CD14-positive monocyte (primary cell): ENCODE measurements around the gene NBEA. TPM values are rescaled to one million over a fixed set of nuclear protein-coding genes. Genes with fewer than 3 reads are reported as not detected.

Experiments used
- DNase-seq, 3 donors: peaks; one replicate each; pipeline ENCODE4 v3.0.0-alpha.2; 2011 to 2022
- H2AFZ ChIP-seq: 2 replicates; pipeline ENCODE4 v1.6.0; 2012; ENCODE audit warnings: mild to moderate bottlenecking, low read depth, low read length, inconsistent platforms; ENCODE audit not compliant: insufficient read depth, poor library complexity, severe bottlenecking
- H3K27ac ChIP-seq, 2 donors: 1 replicate in 1 of 2; 2 replicates in 1 of 2; pipeline ENCODE4 v1.5.1; 2012 to 2013; ENCODE audit warnings: low read length in 2 of 2, control low read depth in 1 of 2, inconsistent platforms in 1 of 2, low read depth in 1 of 2, mild to moderate bottlenecking in 1 of 2
- H3K27me3 ChIP-seq, 2 donors: one replicate each; pipeline versions ENCODE4 v1.6.0 to v1.6.1; 2011 to 2013; ENCODE audit warnings: low read length in 2 of 2; ENCODE audit not compliant: control insufficient read depth in 2 of 2, insufficient read depth in 2 of 2
- H3K36me3 ChIP-seq, 2 donors: replicated peaks in 1 of 2; 1 replicate in 1 of 2; 2 replicates in 1 of 2; pipeline versions ENCODE4 v1.5.1 to v1.6.1; 2012 to 2013; ENCODE audit warnings: low read length in 2 of 2, control low read depth in 1 of 2, inconsistent platforms in 1 of 2, mild to moderate bottlenecking in 1 of 2; ENCODE audit not compliant: insufficient read depth in 2 of 2, control insufficient read depth in 1 of 2
- H3K4me1 ChIP-seq, 2 donors: 1 replicate in 1 of 2; 2 replicates in 1 of 2; pipeline versions ENCODE4 v1.5.1 to v1.6.1; 2012 to 2013; ENCODE audit warnings: low read length in 2 of 2, control low read depth in 1 of 2, inconsistent platforms in 1 of 2, mild to moderate bottlenecking in 1 of 2, moderate library complexity in 1 of 2; ENCODE audit not compliant: insufficient read depth in 2 of 2, control insufficient read depth in 1 of 2
- H3K4me2 ChIP-seq: replicated peaks from 2 replicates; pipeline ENCODE3; 2012; ENCODE audit warnings: low read length, moderate library complexity, mild to moderate bottlenecking; ENCODE audit not compliant: poor library complexity, severe bottlenecking; ENCODE audit errors: extremely low read depth
- H3K4me3 ChIP-seq, 3 experiments: fragments of 200-600 bp in 1 of 3; sonication (generic) in 1 of 3; replicated peaks in 1 of 3; 1 replicate in 2 of 3; 2 replicates in 1 of 3; pipeline ENCODE4 v1.5.1; 2011 to 2013; ENCODE audit warnings: low read length in 3 of 3, mild to moderate bottlenecking in 3 of 3, control low read depth in 2 of 3, low read depth in 2 of 3, inconsistent platforms in 1 of 3, moderate library complexity in 1 of 3
- H3K79me2 ChIP-seq: 2 replicates; pipeline ENCODE4 v1.6.0; 2012; ENCODE audit warnings: mild to moderate bottlenecking, control low read depth, inconsistent platforms, low read length, moderate library complexity; ENCODE audit not compliant: insufficient read depth
- H3K9ac ChIP-seq: 2 replicates; pipeline ENCODE4 v1.6.0; 2017; ENCODE audit warnings: low read length, mild to moderate bottlenecking; ENCODE audit not compliant: insufficient read depth, poor library complexity, severe bottlenecking
- H3K9me3 ChIP-seq, 2 donors: replicated peaks in 1 of 2; 1 replicate in 1 of 2; 2 replicates in 1 of 2; pipeline versions ENCODE4 v1.5.1 to v1.6.1; 2012 to 2013; ENCODE audit warnings: low read length in 2 of 2, control low read depth in 1 of 2; ENCODE audit not compliant: control insufficient read depth in 1 of 2, insufficient read depth in 1 of 2
- H4K20me1 ChIP-seq: 2 replicates; pipeline ENCODE4 v1.6.0; 2012; ENCODE audit warnings: mild to moderate bottlenecking, low read length, control low read depth, moderate library complexity; ENCODE audit not compliant: insufficient read depth
- H3K27ac Mint-ChIP-seq, 7 donors: one replicate each; pipeline ENCODE4 v1.8.0; 2020; ENCODE audit warnings: mild to moderate bottlenecking in 7 of 7, mixed read lengths in 7 of 7, moderate library complexity in 6 of 7, inconsistent platforms in 2 of 7
- H3K27me3 Mint-ChIP-seq, 3 donors: one replicate each; pipeline ENCODE4 v1.8.0; 2021 to 2022; ENCODE audit warnings: low read depth in 3 of 3, mild to moderate bottlenecking in 3 of 3, mixed read lengths in 3 of 3, moderate library complexity in 3 of 3, inconsistent platforms in 1 of 3
- H3K36me3 Mint-ChIP-seq, 2 donors: one replicate each; pipeline ENCODE4 v1.8.0; 2020; ENCODE audit warnings: mixed read lengths in 2 of 2, inconsistent platforms in 1 of 2, mild to moderate bottlenecking in 1 of 2
- H3K4me1 Mint-ChIP-seq: one replicate; pipeline ENCODE4 v1.8.0; 2020; ENCODE audit warnings: mild to moderate bottlenecking, mixed read lengths
- H3K4me3 Mint-ChIP-seq, 2 donors: one replicate each; pipeline ENCODE4 v1.8.0; 2020; ENCODE audit warnings: mild to moderate bottlenecking in 2 of 2, mixed read lengths in 2 of 2, moderate library complexity in 1 of 2
- H3K9me3 Mint-ChIP-seq, 7 donors: one replicate each; pipeline ENCODE4 v1.8.0; 2020 to 2022; ENCODE audit warnings: mixed read lengths in 7 of 7, mild to moderate bottlenecking in 6 of 7, moderate library complexity in 6 of 7, inconsistent platforms in 2 of 7
- CTCF ChIP-seq: fragments of 200-600 bp; IDR thresholded peaks from one replicate; pipeline ENCODE4 v1.8.0; 2022; ENCODE audit warnings: antibody characterized with exemption, mild to moderate bottlenecking
- whole genome bisulfite sequencing: methylation state at CpG from one replicate; pipeline ENCODE4 v1.1.5; 2013; ENCODE audit warnings: missing lambda C conversion rate; ENCODE audit not compliant: insufficient coverage; 5-methylcytosine and 5-hydroxymethylcytosine counted together
- intact Hi-C, 2 donors: fragments of 100-400 bp; cut with micrococcal nuclease; formaldehyde crosslinking; loops; one replicate each; pipeline versions ENCODE4 v1.15.0 to v1.15.1; 2023
- polyA plus RNA-seq, 3 donors: library from polyadenylated mRNA; depleted of rRNA in 1 of 3; unstranded in 2 of 3; stranded (reverse) in 1 of 3; fragments of 300-500 nt in 2 of 3; fragments of >200 nt in 1 of 3; fragmentation: Illumina TruSeq in 2 of 3; gene quantifications; 1 replicate in 2 of 3; 2 replicates in 1 of 3; pipeline ENCODE4 v1.2.3, GENCODE V29; 2012 to 2021

NBEA gene
- polyA plus RNA-seq, 3 donors: 0.03 to 0.23 (median 0.08) TPM

DNA sequence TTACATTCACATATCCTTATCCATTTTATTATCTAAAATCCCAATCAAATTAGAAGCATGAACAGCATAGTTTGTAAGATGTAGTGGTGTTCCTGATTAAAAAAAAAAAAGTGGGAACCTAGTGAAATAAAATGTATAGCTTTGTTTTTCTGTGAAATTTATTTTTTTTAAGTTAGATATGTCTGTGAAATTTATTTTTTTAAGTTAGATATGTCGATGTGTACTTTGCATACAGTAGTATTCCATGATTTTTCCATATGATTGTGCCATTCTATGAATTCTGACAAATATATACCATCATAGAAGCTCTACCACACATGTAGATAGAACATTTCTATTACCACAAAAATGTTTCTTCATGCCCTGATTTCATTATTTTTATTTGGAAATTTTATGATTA, 540.5 kb downstream of the NBEA start:
- no peaks in the 10 kb centered on the region for H3K4me1 ChIP-seq
- H3K4me1 Mint-ChIP-seq: peaks cover 8% of the 10 kb centered on the region
- no peaks in the 10 kb centered on the region for H3K9me3 ChIP-seq
- H4K20me1 ChIP-seq: no peaks in the 10 kb centered on the region
- H3K27ac ChIP-seq: no peak overlapping the region
- H3K4me3 Mint-ChIP-seq: no peak overlapping the region
- H3K79me2 ChIP-seq: no peaks in the 10 kb centered on the region
- no CpG with 5 or more reads among the region's 1 CpG for WGBS
- H3K36me3 ChIP-seq: no peaks in the 10 kb centered on the region
- H3K4me3 ChIP-seq: no peak overlapping the region
- peaks cover 0 to 4% of the 10 kb centered on the region in 2 donors for H3K36me3 Mint-ChIP-seq
- peaks cover 28 to 39% (median 34%) of the 10 kb centered on the region in 3 donors for H3K27me3 Mint-ChIP-seq
- H3K4me2 ChIP-seq: no peak overlapping the region
- no peak overlapping the region for H3K27ac Mint-ChIP-seq
- peaks cover 0 to 7% (median 5%) of the 10 kb centered on the region in 7 donors for H3K9me3 Mint-ChIP-seq
- peaks cover 30 to 51% of the 10 kb centered on the region in 2 donors for H3K27me3 ChIP-seq
- intact Hi-C loops: no loop called here
- H3K9ac ChIP-seq: no peak overlapping the region
- no peak overlapping the region for H2AFZ ChIP-seq
- DNase-seq: no peak
- no peak for TF ChIP-seq CTCF

GRCh38 chr13:35483761-35484160, 541.7 kb downstream of the NBEA start:
- TF ChIP-seq CTCF: no peak
- no peaks in the 10 kb centered on the region for H3K79me2 ChIP-seq
- H3K36me3 ChIP-seq: no peaks in the 10 kb centered on the region
- Mint-ChIP-seq H3K4me3 (no peak overlapping the region), H3K4me1 (no peaks in the 10 kb centered on the region), H3K36me3 (no peaks in the 10 kb centered on the region), H3K27ac (no peak overlapping the region), H3K9me3 (peaks cover 0 to 3% (median under 1%) of the 10 kb centered on the region in 7 donors), H3K27me3 (peaks cover 16 to 27% (median 22%) of the 10 kb centered on the region in 3 donors)
- no peaks in the 10 kb centered on the region for H3K4me1 ChIP-seq
- intact Hi-C loops: no loop called here
- no peak overlapping the region for H3K27ac ChIP-seq
- DNase-seq: no peak
- H3K4me2 ChIP-seq: no peak overlapping the region
- H2AFZ ChIP-seq: no peak overlapping the region
- WGBS: 100% methylated on average over 1 of the region's 3 CpGs
- no peaks in the 10 kb centered on the region for H4K20me1 ChIP-seq
- H3K9me3 ChIP-seq: no peaks in the 10 kb centered on the region
- H3K4me3 ChIP-seq: no peak overlapping the region
- H3K27me3 ChIP-seq: peaks cover 19 to 39% of the 10 kb centered on the region in 2 donors
- no peak overlapping the region for H3K9ac ChIP-seq
